HG03039 (cell line): ENCODE data around the gene EHD4.

ENCODE experiments used
- ATAC-seq: cut with Tn5 transposase; IDR thresholded peaks from one replicate; pipeline ENCODE4 v1.9.1; 2021; ENCODE audit warnings: mild to moderate bottlenecking, moderate library complexity; ENCODE audit not compliant: unreplicated experiment

The EHD4 gene

DNA sequence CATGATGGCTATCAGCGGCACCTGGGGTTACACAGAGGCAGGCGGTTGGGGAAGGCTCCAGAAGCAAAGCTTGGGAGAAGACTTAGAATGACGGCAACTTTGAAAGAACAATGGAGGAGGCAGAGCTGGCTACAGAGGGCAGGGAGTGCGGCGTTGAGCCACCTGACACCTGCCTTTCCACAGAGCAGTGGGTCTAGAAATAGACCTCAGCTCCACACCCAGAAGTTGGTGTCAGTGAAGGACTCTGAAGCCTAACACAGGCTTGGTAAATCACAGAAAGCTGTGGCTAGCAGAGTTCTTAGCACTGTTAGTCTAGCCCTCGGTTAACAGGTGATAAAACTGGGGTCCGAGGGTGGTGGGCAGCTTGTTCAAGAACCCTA, 23.1 kb upstream of the EHD4 start:
- no peak for ATAC-seq

DNA sequence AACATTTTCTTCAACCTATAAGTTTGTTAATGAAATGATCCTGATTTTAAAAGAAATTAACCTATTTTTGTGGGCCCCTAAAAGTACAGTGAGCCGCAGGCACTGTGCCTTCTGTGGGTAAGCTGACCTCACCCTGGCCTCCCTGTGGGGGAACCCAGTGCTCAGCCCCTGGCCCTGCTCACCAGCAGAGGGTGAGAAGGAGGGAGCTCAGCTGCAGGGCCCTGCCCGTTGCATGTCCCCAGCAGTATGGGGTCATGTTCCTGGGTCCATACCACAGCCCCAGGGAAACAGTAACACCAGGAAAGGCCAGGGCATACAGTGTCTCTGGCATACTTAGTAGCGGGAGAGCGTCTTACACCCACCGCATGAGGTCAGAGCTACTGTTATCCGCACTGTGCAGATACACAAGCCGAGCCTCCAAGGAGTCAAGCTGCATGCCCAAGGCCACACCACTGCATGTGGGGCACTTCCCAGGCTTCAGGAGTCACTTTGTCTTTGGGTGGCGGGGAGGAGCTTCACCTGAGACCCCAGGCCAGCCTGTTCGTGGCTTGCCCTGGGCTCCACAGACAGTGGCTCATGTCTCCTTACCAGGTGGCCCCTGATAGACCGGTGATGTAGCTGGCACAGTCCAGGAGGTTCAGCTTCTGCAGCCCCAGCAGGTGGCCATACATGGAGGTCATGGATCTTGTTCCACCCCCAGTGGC, 22.6 kb upstream of the EHD4 start:
- ATAC-seq = no peak

DNA sequence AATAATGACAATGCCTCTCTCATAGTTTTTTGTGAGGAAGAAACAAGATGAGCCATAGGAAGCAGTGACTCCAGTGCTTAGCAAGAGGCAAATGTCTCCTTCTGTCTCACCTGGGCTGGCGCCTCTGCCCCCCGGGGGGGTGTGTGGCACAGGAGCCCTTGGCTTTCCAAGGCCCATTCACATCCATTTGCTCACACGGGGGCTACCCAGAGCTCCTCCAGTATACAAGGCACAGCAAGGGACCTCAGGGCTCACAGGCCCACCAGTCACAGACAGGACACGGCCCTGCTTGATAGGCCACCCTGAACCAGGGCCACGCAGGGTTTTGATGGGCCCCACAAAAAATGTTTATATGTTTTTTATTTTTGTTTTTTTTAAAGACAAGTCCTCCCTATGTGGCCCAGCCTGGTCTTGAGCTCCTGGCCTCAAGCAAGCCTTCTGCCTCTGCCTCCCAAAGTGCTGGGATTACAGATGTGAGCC, 21.9 kb upstream of the EHD4 start:
- ATAC-seq = no peak

DNA sequence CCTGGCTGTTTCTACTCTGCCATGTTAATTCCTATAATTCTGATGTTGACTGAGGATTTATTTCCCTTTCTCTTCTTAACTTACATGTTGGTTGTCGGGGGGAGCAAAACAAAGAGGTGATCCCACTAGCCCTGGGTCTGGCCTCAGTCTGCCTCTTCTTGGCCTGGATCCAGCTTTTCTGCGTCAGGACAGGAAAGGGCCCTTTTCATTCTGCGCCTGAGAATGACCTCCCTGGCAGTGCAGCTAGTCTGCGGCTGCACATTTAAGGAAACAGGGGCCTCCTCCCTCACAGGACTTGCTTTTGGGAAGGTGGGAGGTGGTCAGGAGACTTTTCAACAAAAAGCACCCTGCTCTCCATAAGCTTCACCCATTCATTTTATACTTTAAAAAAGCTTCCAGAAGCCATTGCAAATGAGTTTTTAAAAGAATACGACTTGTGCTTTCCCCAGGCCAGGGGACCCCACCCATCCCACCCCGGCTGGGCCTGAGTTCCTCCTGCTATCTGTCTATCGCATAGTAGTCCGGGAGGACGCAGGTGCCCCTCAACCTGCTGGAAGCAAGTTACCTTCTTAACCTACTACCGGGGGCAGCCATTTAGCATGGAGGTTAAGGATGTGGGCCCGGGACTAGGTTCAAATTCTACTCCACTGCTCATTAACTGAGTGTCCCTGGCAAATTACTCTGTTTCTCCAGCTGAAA, 21.3 kb upstream of the EHD4 start:
- no peak for ATAC-seq

DNA sequence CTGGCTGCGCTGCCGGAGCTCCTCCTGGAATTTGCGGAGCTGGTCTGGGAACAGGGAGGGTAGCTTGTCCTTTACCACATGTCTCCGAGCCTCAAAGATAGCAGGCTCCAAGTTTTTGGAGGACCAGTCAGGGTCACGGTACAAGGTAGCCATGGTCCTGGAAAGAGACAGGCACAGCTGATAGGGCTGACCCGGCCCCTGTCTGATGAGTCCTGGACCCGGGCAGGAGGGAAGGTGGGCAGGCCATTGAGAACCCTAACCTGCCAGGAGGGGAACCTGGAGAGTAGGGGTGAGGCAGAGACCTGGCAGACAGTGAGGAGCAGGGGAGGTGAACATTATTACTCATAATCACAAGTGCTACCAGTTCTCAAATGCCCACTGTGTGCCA, 20.4 kb upstream of the EHD4 start:
- no peak for ATAC-seq

DNA sequence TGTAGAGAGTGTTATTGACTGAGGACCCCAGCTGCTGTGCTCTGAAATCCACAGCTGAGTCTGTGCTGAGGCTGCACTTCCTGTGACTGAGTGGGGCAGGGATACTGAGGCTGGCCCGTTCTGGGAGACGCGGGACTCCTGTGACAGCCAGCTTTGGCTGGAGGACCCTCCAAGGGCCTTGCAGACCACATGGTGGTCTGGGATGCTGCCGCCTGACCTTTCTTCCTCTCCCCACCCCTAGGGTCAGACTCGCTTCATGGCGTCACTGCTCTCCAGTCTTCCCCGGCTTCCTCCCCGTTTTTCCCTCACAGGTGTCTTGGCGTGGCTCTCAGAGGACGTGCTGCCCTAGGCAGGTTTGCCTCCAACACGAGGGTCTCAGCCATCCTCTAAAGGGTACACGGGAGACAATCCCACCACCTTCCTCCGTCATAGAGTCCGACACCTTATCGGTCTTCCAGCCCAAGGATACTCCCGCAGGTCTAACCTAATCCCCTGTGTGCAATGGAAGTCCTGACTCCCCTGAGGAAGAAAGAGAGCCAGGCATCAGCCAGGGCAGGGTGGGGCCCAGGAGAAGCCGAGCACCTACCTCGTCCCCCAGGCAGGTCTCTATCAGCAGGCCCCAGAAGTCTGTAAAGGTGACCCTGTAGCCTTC, 19.9 kb upstream of the EHD4 start:
- no peak for ATAC-seq

DNA sequence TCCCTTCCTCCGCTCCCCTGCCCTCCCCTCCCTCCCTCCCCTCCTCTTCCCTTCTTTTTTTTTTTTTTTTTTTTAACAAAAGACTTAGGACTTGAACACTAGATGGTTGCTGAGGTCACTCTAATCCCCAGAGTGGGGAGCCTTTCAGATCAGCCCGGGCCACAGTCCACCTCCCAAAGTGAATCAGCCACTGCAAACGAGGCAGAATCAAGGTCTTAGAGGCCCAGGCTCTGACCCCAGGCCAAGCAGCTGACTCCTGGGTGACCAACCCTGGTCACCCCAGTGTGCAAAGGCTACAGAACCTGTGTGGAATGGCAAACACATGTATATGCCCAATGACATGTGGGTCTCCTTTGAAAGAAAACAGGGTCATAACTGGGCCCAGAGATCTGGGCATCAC, 18.3 kb upstream of the EHD4 start:
- ATAC-seq = no peak

DNA sequence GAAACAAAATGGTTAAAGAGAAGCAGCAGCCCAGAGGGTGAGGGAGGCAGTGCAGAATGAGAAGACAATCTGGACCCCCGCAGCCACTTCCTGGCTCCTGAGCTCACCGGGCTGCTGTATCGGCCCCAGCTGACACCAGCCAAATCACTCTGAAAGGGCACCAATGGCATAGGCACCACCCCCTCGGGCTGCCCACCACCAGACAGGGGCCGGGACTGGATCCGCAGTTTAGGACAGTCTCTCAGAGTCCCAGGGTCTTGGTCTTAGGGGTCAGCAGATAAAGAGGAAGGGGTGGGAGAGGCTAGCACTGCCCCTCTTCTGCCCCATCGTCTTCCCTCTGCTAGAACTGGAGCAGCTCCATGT, 17.9 kb upstream of the EHD4 start:
- ATAC-seq = no peak

DNA sequence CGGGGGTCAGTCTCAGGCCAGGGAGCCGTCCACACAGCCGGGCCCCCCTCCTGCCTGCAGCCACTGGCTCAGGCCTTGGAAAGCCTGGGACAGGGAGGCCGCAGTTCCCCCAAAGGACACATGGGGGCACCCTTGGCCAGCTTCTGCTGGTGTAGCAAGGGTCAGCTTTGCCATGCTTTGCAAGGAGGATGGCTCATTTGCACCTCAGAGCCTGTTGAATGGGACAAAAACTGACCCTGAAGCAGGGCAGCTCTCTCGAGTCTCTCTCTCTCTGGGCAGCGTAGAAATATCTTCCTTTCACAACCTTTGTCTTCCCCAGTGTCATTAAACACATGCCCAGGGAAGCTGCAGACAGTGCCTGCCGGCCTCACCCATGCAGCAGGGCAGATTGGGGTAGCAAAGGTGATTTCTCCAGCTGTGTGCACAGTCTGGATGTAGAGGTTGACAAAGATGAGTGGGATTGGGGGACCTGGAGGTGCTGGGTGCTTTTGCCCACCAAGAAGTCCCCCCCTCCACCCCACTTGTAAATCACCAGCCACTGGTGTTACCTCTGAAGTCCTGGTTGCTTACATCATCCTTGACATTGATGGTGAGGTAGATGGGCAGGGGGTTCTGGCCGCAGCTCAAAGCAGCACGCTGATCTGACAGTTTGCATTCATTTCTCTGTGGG, 17.4 kb upstream of the EHD4 start:
- ATAC-seq = no peak

DNA sequence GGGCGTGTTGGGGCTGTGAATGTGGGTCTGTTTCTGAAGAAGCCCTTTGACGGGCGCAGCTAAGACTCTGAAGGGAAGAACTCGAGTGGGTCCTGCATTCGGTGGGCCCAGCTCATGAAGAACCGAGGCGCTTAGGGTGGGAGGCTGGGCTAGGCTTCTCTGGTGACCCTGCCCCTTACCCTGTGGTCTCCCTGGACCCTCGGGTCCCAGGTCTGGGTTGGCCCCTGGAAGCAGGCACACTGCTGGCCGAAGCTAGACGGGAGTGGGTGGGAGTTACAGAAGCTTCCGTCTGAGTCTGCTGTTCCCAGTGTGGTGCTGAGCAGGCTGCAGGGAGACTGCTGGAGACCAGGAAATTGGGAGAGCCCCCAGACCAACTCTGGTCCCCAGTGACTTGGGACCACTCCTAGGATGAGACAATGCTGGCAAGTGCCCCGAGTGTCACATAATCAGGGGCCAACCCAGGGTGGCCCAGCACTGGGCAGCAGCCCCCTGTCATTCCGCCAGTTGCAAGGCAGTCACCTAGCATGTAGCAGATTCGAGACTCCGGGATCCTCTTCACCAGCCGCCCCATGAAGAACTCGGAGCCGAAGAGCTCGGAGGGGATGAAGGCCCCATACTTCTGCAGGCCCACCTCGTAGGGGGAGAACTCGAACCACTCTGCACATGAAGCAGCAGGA, 16.7 kb upstream of the EHD4 start:
- ATAC-seq = no peak

DNA sequence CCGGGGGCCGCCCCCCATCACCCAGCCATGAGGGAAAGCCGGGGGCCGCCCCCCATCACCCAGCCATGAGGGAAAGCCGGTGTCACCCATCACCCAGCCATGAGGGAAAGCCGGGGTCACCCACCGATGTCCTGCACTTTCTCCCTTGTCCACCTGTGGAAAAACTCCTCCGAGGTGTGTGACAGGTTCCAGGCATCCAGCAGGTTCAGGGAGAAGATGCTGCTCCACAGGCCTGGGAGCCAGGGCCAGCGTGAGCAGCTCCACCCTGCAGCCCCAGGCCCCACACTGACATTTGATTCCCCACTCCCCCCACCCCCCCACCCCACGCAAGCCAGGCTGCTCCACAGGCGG, 15.5 kb upstream of the EHD4 start:
- ATAC-seq = no peak

DNA sequence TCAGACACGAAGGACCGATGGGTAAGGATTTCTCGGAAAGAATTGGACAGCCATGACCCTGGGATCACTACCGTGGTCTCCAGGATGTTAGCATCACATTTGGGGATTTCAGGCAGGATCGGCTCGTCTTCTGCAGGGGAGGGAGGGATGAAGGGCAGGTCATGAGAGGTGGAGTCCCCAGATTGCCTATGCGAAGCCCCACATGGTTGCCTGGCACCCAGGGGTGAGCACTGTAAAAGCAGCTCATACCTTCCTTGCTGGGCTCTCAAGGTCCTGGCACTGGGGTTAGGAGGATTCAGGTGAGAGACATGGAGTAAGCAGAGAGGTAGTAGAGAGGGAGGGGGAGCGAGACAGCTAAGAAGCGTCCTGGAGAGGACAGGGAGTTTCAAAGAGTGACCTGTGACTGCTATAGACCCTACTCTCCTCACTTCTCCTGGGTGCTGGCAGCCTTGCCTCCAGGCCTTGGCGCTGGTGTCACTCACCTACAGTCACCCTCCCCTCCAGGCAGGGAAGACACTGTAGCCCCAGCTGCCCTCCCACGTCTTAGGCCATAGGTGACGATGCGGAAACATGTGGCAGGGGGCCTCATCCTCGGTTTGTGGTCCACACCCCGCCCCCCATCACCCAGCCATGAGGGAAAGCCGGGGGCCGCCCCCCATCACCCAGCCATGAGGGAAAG, 15.0 kb upstream of the EHD4 start:
- ATAC-seq = no peak

DNA sequence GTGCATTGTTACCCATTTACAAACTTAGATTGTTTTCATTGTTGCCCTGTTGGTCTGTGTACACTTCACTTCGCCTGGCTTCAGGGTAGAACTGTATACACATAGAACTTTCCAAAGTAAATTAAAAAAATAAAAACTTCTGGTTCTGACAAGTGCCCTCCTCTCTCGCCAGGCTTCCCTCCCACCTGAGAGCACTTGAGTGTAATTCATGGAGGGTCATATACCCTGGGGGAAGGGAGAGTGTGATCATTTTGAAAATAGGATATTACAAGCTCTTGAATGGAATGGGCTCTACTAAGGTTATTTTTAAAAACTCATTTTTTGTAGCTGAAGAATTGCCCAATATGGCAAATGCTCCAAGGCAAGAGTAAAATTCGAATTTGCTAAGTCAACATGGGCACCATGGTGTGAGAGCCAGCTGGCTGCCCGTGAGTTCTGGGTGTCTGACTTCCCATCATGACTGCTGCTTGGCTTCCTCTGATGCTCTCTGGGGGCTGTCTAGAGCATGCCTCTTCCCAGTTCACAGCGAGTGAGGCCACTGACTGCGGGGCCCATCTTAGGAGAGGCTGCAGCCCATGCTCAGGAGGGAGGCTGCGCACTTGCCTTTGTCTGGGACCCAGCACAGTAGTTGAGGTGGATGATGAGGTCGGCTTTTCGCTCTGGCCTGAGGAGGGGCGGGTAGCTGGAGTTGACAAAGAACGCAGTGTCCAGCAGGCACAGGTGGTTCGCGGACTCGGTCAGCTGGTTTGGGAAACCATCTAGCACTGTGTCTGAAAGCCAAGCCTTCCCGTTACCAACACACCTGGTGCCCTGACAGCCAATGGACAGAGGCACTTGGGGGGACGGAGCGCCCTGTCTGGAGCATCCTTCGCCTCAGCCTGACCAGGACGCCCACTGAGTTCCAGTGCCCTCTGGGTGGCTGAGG, 13.1 kb upstream of the EHD4 start:
- no peak for ATAC-seq

DNA sequence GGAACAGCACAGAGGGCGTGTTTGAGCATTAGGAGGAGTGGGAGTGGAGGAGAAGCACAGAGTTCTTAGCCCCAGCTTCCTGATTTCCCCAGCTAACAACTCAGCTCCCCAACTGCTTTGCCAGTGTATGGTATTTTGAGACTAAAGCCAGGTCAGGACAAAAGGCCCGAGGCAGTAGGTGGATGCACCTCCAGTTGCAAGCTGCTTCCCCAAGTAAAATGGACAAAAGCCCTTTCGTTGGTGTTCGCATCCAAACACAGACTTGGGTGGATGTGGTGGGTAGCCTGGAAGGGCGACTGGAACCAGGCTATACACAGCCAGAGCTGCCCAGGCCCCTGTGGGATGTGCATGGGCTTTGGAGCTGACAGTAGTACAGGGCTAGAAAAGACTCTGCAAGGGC, 12.3 kb upstream of the EHD4 start:
- no peak for ATAC-seq

DNA sequence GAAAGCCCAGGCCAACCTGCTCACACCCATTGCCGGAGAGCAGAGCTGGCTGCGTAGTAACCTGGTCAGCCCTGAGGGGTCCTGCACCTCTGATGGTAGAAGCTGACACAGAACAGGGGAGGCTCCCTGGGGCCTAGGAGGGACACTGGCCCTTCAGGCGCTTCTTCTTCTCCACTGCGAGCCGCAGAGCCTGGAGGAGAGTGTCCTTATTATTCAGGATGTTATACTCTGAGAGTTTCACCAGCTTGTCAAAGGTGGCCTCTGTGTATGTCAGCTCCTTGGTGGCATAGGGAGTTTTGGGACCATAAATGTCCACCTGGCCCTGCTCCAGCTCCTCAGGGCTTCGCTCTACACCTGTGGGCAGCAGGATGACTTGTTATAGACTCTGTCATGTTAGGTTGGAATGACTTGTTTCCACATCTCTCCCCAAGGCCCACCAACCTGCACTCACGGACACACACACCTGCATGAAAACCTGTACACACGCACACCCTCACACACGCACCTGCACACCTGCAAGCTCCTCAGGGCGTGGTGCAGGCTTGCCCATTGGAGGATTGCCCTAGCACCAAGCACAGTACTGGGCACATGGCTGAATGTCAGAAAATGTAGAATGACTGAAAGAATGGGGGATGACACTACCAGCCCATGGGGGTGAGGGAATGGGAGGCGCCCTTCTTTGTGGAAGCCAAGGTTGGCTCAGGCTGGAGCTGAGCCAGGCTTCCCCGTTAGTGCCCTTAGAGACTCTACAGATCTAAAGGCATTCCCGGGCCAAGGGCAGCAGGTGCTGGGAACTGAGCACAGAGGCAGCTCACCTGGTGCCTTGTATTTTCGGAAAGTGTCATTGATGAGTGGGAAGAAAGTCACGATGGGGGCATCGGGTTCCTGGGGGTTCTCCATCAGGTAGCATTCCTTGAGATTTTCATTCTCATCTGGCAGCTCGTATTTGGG, 11.5 kb upstream of the EHD4 start:
- no peak for ATAC-seq

DNA sequence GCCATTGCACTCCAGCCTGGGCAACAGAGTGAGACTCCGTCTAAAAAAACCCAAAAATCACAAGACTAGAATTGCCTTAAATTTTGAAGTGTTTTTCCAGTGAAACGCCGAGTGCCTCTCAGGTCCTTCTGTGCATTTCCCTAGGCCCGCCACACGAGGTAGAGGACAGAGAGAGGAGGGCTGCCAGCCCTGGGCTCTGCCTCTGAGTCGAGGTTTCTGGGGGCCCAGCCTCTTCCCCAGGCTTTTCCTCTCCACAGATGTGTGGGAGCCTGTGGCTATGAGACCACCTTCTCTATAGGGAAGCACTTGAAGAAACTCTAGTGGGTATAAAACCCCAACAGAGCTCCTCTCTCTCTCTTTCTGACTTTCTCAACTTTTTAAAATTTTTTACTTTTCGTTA, 10.9 kb upstream of the EHD4 start:
- ATAC-seq = no peak

DNA sequence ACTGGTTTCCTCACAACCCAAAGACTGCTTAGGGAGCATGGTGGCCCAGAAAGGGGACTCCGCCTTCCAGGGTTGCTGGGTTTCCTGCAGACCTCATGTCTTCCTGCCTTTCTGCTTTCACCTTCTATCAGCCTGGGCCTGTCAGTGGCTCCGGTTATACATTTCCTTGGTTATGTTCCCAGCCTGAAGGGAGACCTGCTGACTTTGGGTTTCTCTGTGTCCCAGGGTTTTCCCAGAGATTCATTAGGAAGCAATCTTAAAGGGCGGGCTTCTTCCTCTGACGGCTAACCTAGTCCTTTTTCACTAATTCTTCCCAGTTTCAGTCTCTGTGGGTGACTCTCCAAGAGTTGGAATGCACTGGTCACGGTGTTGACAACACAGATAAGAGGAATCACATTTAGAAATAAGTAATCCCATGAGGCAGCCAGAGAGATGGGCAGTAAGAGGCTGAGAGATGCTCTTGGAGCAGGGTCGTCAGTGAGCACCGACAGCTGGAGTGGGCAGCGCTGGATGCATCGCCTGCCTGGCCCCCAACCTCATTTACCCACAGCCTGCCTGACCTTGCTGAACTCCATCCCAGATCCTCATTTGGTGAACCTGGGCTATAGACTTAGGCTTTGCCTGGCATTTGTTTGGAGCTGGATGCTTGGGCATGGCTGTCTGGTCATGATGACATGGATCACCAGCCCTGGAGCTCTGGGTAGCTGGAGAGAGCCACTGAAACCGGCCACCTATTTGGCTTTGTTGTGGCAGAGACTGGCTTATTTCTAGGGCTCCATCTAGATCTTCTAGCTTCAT, 10.0 kb upstream of the EHD4 start:
- ATAC-seq = no peak
